ENCODE measurements around the gene TAB2.
"Not testable (repeated sequence)": the region's sequence is repeated elsewhere in the genome, so short reads cannot be mapped to it uniquely, and the experiment has no call there.

TAB2 gene

DNA sequence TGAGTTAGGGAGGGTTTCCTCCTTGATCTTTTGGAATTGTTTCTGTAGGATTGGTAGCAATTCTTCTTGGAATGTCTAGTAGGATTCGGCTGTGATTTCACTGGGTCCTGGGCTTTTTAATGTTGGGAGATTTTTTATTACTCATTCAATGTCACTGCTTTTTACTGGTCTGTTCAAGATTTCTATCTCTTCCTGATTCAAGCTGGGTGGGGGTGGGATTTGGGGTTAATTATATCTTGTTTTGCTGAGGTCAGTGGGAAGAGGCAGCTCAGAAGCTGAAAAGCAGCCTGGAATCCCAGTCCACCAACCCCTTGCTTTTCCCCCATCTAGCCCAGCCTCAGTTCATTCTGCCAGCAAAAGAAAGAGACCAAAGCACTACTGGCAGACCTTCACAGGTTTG lies 122.1 kb downstream of the TAB2 start:
- no peak overlapping the region for H3K4me2 ChIP-seq (ENCODE audit: low read length)
- H3K4me3 ChIP-seq (ENCODE audit: low read length), result no peak overlapping the region
- H3K4me1 ChIP-seq (ENCODE audit: low read length), result peaks cover 11% of the 10 kb centered on the region
- no peak overlapping the region for H3K27ac ChIP-seq (ENCODE audit: low read length)
- H3K36me3 ChIP-seq (replicated peaks; ENCODE audit: low read depth, low read length), result peaks cover 2% of the 10 kb centered on the region
- no peaks in the 10 kb centered on the region for H3K9me3 ChIP-seq (ENCODE audit: insufficient read depth, low read length)
- TF ChIP-seq EZH2phosphoT487 (IDR thresholded peaks at IDR 0.05; ENCODE audit: low read depth) (no peak), CTCF (IDR thresholded peaks at IDR 0.05; ENCODE audit: low read depth, low read length) (no peak)
- H2AFZ ChIP-seq (ENCODE audit: low read depth, low read length), result no peak overlapping the region
- no peaks in the 10 kb centered on the region for H4K20me1 ChIP-seq (ENCODE audit: insufficient read depth, low read length)
- no peaks in the 10 kb centered on the region for H3K79me2 ChIP-seq (ENCODE audit: low read length)
- H3K27me3 ChIP-seq (ENCODE audit: low read depth, low read length), result no peaks in the 10 kb centered on the region
- no peak overlapping the region for H3K9ac ChIP-seq (ENCODE audit: low read length)

GRCh38 chr6:149440735-149441671 lies 123.5 kb downstream of the TAB2 start:
- no peak overlapping the region for H3K9ac ChIP-seq (ENCODE audit: low read length)
- H3K27me3 ChIP-seq (ENCODE audit: low read depth, low read length), result no peaks in the 10 kb centered on the region
- no peak overlapping the region for H3K27ac ChIP-seq (ENCODE audit: low read length)
- peaks cover 7% of the 10 kb centered on the region for H3K36me3 ChIP-seq (replicated peaks; ENCODE audit: low read depth, low read length)
- H3K4me1 ChIP-seq (ENCODE audit: low read length), result peaks cover 11% of the 10 kb centered on the region
- H3K9me3 ChIP-seq (ENCODE audit: insufficient read depth, low read length), result no peaks in the 10 kb centered on the region
- H4K20me1 ChIP-seq (ENCODE audit: insufficient read depth, low read length), result no peaks in the 10 kb centered on the region
- no peak overlapping the region for H2AFZ ChIP-seq (ENCODE audit: low read depth, low read length)
- no peak overlapping the region for H3K4me3 ChIP-seq (ENCODE audit: low read length)
- no peak for TF ChIP-seq EZH2phosphoT487 (IDR thresholded peaks at IDR 0.05; ENCODE audit: low read depth)
- H3K4me2 ChIP-seq (ENCODE audit: low read length), result no peak overlapping the region
- no peaks in the 10 kb centered on the region for H3K79me2 ChIP-seq (ENCODE audit: low read length)

DNA sequence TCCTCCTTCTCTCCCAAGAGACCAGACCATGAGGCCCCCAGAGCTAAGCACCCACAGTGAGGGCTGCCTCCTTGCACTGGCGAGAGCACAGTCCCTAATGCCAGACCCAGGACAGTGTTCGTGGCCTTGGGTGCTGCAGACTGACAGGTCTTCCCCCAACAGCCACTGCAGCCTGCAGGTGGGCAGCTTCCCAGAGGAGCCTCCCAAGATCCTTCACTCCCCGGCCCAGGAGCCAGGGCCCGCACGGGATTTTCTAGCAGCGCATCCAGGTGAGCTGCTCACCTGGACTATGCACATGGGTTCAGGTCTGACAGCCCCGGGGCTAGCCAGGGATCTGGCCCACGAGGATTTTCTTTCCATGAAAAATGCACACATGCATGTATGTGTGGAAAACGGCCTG lies 124.2 kb downstream of the TAB2 start:
- H3K9ac ChIP-seq (ENCODE audit: low read length), result no peak overlapping the region
- no peak overlapping the region for H3K27ac ChIP-seq (ENCODE audit: low read length)
- H3K9me3 ChIP-seq (ENCODE audit: insufficient read depth, low read length), result no peaks in the 10 kb centered on the region
- H3K79me2 ChIP-seq (ENCODE audit: low read length), result no peaks in the 10 kb centered on the region
- H2AFZ ChIP-seq (ENCODE audit: low read depth, low read length), result no peak overlapping the region
- H3K27me3 ChIP-seq (ENCODE audit: low read depth, low read length), result no peaks in the 10 kb centered on the region
- H3K4me3 ChIP-seq (ENCODE audit: low read length), result no peak overlapping the region
- no peak overlapping the region for H3K4me2 ChIP-seq (ENCODE audit: low read length)
- no peaks in the 10 kb centered on the region for H4K20me1 ChIP-seq (ENCODE audit: insufficient read depth, low read length)
- H3K4me1 ChIP-seq (ENCODE audit: low read length), result peaks cover 11% of the 10 kb centered on the region
- TF ChIP-seq EZH2phosphoT487 (IDR thresholded peaks at IDR 0.05; ENCODE audit: low read depth) (no peak), CTCF (IDR thresholded peaks at IDR 0.05; ENCODE audit: low read depth, low read length) (no peak)
- peaks cover 12% of the 10 kb centered on the region for H3K36me3 ChIP-seq (replicated peaks; ENCODE audit: low read depth, low read length)

DNA sequence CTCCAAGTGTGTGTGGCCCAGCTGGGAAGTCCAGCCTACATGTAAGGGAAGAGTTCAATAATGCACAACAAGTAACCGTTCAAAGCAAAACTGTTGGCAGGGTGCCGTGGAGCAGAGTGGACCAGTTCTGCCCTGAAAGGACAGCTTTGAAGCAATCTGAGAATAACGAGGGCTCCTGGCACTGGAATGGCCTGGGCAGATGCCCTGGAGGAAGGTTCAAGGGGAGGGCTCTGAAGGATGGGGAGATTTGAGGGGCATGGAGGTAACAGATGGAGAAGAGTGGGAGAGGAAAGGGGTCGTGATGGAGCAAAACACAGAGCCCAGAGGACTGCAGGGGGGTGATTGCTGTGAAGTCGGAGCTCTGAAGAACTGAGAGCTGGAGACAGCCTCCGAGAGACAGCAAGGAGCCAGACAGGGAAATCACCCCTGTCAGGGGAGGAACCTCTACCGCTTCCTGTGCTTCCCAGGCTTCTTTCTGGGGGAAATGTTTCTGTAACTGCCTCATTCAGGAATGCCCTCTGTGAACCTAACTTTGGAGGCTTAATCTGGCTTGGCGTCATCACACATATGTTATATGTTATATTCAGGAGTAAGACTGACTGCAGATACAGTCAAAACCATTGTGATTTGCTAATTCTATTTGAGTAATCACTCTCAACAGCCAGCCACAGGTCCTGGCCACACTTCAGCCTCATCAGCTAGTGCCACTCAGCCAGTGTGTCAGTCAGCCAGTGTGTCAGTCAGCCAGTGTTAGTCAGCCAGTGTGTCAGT lies 126.1 kb downstream of the TAB2 start:
- no peaks in the 10 kb centered on the region for H4K20me1 ChIP-seq (ENCODE audit: insufficient read depth, low read length)
- H3K4me2 ChIP-seq (ENCODE audit: low read length), result no peak overlapping the region
- no peaks in the 10 kb centered on the region for H3K27me3 ChIP-seq (ENCODE audit: low read depth, low read length)
- H3K9me3 ChIP-seq (ENCODE audit: insufficient read depth, low read length), result no peaks in the 10 kb centered on the region
- H3K79me2 ChIP-seq (ENCODE audit: low read length), result no peaks in the 10 kb centered on the region
- H2AFZ ChIP-seq (ENCODE audit: low read depth, low read length), result no peak overlapping the region
- H3K27ac ChIP-seq (ENCODE audit: low read length), result no peak overlapping the region
- H3K9ac ChIP-seq (ENCODE audit: low read length), result no peak overlapping the region
- H3K36me3 ChIP-seq (replicated peaks; ENCODE audit: low read depth, low read length), result peaks cover 16% of the 10 kb centered on the region
- peaks cover 11% of the 10 kb centered on the region for H3K4me1 ChIP-seq (ENCODE audit: low read length)
- H3K4me3 ChIP-seq (ENCODE audit: low read length), result no peak overlapping the region
- no peak for TF ChIP-seq EZH2phosphoT487 (IDR thresholded peaks at IDR 0.05; ENCODE audit: low read depth)
- TF ChIP-seq CTCF (IDR thresholded peaks at IDR 0.05; ENCODE audit: low read depth, low read length), result no peak

GRCh38 chr6:149444360-149445094 lies 127.0 kb downstream of the TAB2 start:
- peaks cover 20% of the 10 kb centered on the region for H3K36me3 ChIP-seq (replicated peaks; ENCODE audit: low read depth, low read length)
- not testable (repeated sequence) for H3K4me3 ChIP-seq (ENCODE audit: low read length); H2AFZ ChIP-seq (ENCODE audit: low read depth, low read length); H3K9ac ChIP-seq (ENCODE audit: low read length); H4K20me1 ChIP-seq (ENCODE audit: insufficient read depth, low read length); H3K4me1 ChIP-seq (ENCODE audit: low read length); H3K9me3 ChIP-seq (ENCODE audit: insufficient read depth, low read length); H3K79me2 ChIP-seq (ENCODE audit: low read length); H3K27me3 ChIP-seq (ENCODE audit: low read depth, low read length); H3K4me2 ChIP-seq (ENCODE audit: low read length); H3K27ac ChIP-seq (ENCODE audit: low read length)
